Pons (tissue), 1 donor: ENCODE data around the gene LHFPL3.
A peak's percentile ranks its signal among the peaks of the same experiment; 100 is the strongest.
"Not testable (repeated sequence)": the region's sequence is repeated elsewhere in the genome, so short reads cannot be mapped to it uniquely, and the experiment has no call there.

Experiments
- DNase-seq: peaks from one replicate; pipeline ENCODE4 v3.0.0-alpha.2; 2016; ENCODE audit warnings: low spot score

Gene LHFPL3

DNA sequence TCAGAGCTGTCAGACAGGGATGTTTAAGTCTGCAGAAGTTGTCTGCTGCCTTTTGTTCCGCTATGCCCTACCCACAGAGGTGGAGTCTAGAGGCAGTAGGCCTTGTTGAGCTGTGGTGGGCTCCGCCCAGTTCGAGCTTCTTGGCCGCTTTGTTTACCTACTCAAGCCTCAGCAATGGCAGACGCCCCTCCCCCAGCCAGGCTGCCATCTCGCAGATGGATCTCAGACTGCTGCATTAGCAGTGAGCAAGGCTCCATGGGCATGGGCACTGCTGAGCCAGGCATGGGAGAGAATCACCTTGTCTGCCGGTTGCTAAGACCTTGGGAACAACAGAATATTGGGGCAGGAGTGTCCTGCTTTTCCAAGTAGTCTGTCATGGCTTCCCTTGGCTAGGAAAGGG, 267.2 kb downstream of the LHFPL3 start:
- not testable (repeated sequence) for DNase-seq

DNA sequence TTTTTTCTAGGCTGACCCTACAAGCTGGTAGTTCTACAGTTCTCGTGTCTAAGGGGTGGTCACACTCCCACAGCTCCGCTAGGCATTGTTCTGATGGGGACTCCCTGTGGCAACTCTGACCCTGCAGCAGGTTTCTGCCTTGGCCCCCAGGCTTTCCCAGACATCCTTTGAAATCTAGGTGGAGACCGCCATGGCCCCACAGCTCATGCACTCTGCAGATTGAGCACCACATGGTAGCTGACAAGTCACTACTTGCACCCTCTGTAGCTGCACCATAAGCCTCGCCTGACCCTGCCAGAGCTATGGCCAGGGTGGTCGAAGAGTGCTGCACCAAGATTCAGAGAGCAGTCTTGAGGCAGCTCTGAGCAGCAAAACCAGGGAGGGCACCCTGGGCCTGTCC, 275.6 kb downstream of the LHFPL3 start:
- no peak for DNase-seq

DNA sequence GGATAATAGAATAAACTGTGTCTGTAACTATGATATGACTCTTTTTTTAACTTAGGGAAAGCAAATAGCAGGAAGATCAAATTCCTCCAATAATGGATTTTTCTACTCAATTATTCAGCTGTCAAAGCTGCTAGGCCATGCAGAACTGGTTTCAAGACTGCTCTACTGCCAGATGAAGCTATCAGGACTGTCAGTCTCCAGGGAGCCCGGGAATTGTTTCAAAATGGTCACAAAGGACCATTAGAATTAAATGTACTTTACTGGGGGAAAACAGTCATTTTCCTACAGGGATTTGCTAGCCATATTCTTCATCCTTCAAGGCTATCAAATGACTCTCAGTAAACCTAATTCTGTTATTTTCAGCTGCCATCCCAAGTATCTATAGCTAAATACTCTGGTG, 276.3 kb downstream of the LHFPL3 start:
- no peak for DNase-seq

DNA sequence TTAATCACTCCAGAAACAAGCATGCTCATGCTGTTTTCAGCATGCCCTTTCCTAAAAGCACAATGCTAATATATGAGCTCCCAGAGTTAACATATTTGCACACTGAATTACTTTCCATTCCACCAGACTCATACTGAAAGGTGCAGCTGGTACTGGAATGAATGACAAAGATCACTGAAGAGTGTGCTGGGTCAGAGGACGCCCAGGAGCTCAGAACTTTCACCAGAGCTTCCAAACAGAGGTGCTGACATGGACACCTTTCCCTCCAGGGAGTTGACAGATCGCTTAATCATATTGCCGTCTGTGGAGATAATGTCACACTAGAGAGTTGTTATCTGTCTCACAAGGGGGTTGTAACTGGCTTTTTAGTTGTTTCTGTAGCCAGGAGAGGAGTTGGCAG, 292.9 kb downstream of the LHFPL3 start:
- no peak for DNase-seq

DNA sequence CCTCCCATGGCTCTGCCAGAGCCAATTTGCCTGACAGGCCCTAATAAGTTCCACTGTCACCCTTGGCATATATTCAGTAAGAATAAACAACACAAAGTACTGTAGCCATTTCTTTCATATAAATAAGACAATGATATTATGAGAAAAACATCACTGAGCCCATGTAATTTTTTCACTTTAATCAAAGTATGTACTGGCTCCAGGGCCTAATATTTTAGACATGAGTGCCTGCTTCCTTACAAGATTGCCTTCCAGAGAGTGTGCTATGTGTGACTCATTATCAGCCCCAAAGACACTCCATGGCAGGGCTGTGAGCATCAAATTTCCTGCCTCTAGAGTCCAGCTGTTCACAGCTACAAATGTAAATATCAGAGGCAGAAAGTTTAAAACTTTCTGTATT, 297.6 kb downstream of the LHFPL3 start:
- no peak for DNase-seq

DNA sequence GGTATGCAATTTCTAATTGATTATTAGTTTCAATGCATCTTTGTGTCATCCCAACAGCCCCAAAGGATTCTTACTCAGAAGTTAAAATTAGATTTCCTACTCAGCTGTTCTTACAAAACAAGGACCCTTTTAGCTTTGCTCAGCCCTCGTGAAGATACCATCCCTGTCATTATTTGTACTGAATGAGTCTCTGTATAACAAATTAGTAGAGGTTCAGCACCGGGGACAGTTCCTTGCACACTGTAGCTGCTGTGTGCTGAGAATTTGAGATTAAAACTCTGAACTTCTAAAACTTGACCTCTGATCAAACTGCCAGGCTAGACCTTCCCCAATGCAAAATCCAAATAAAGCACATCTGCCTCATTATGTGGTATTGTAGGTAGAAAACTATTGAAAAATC, 299.1 kb downstream of the LHFPL3 start:
- peak; percentile 49 for DNase-seq

DNA sequence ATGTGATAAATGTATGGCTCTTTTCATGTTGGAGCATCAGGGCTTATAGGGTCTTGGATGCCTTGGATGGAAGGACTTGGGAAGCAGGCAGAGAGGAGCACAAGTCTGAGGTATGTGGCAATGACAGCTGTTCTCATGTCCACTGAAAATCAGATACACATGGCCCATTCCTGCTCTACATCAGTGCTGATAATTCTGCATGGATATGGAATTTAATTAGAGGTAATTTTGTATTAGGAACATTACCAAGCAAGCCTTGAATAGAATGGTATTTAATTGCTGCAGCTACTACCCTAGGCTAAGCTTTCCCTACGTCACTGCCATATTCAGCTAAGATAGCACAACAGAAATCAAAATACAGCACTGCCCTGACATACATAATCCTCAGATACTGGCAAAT, 299.6 kb downstream of the LHFPL3 start:
- DNase-seq = no peak

DNA sequence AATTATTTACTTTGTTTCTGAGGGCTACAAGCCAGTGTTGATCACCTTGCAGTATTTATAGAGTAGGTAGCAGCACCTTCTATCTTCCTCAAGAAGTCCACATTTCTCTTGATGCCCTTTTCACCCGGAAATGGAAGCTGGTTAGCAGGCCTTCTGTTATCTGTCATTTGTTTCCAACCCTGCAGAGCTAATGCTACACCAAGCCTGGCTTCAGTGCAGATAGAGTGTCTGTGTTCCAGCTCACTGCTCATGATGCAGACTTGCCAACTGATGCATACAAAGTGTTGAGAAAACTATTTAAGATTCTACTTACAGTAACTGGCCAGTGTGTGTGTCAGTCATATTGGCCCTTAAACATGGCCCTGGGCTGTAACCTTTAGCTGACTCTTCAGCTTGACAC, 301.0 kb downstream of the LHFPL3 start:
- no peak for DNase-seq

DNA sequence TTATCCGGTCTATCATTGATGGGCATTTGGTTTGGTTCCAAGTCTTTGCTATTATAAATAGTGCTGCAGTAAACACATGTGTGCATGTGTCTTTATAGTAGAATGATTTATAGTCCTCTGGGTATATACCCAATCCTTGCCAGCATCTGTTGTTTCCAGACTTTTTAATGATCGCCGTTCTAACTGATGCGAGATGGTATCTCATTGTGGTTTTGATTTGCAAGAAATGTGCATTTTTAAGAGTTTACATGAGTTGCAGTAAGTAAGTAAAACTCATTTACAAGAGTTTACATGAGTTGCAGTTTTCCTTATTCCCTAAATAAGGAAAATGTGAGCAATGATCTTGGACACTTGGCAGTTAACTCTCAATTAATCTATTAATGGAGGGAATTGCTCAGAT, 312.1 kb downstream of the LHFPL3 start:
- DNase-seq = no peak

DNA sequence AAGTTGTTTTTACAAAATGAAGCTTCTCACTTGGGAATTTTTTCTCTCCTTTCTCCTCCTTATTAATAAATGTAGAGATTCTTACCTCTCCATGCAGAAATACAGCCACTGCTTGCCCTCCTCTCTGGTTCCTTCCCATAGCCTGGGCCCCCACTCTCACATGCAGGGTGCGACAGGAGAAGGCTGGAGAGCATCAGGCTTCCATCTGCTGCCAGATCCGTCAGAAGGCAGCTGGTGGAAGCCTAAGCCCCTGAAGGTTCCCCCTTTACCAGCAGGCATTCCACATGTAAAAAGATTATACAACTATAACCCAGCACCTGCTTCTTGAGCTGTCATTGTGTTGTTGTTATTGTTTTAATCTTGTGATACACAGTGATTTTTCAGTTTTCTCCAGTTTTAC, 314.2 kb downstream of the LHFPL3 start:
- no peak for DNase-seq

DNA sequence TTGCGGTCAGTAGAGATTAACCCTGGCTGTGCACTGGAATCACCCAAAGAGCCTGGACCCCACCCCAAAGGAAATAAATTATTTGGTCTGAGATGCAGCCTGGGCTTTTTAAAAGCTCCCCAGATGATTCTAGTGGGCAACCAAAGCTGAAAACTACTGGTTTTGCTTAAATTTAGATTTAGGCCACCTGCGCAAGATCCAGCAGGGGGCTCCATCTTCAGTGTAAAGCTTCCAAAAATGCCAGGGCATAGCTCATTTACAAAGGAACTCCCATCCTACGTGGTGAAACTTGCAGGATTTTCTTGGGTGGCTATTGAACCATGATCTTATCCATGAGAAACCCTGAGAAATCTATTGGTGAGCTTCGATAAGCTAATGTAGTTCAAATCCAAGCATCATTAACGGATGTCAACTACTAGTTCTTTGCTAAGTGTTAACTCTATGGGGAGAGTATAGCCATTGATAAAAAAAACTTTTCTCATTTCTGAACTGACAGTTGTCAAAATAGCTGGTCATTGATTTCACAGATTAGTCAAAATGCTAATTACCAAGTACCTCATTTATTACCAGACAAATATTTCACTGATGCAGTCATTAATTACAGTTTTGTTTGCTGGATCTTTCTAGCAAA, 315.3 kb downstream of the LHFPL3 start:
- peak; percentile 6 for DNase-seq

DNA sequence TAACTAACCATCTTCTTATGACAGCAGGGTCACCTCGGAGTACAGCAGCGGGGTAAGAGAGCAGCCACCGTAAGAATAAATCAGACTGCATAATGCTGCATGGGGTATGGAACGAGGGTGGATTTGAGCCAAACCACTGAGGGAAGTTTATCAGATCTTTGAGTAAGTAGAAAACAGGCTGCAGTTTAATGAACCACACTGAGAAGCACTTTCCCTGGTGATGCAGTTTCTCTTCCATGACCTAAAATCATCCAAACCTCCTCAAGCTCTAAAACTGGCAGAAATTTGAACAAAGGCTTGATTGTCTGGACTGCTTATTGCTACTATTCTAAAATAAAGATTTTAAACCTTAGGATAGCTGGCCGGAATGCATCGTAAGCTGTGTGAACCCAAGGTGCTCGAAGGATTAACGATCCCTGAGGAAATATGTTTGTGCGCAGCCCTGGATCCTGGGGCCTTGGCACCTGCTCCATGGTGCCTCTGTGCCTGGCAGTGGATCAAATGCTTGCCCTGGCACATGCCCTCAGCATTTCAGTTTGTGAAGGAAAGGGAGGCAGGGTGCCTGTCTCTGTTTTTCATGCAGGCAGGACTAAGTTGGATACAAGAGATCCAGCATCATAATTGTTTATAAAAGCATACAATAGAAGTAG, 322.7 kb downstream of the LHFPL3 start:
- peak; percentile 15 for DNase-seq

DNA sequence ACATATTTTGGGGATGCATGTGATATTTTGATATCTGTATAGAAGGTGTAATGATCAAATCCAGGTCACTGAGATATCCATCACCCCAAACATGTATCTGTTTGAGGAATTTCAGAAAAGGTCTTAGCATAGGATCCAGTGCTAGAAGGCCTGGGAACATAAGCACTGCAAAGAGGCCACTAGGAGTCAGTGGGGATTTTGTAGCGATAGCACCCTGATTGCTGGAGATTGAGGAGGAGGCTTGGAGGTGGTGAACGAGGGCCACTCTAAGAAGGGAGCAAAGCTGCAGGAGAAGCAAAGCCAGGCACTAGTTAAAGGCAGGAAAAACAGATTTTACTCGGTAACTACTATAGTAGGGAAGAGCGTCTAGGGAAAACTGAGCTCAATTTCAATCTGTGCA, 324.0 kb downstream of the LHFPL3 start:
- no peak for DNase-seq

DNA sequence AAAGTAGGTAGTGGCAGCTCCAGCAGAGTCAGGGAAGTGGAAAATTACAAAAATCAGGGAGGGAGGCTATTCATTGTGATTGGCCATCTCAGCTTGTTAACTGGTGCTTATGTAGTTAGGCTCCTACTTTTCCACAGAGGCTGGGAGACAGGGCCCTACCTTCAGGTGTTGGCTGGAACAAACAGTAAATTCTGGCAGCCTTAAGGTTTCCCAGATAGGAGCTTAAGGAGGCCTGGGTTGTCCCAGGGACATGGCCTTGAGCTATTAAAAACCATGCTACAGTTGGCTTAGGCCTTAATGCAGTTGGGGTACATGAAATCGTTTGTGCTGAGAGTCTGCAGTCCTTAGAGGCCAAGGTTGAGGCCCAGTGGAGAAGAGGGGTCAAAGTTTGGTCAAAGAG, 324.5 kb downstream of the LHFPL3 start:
- DNase-seq = no peak

DNA sequence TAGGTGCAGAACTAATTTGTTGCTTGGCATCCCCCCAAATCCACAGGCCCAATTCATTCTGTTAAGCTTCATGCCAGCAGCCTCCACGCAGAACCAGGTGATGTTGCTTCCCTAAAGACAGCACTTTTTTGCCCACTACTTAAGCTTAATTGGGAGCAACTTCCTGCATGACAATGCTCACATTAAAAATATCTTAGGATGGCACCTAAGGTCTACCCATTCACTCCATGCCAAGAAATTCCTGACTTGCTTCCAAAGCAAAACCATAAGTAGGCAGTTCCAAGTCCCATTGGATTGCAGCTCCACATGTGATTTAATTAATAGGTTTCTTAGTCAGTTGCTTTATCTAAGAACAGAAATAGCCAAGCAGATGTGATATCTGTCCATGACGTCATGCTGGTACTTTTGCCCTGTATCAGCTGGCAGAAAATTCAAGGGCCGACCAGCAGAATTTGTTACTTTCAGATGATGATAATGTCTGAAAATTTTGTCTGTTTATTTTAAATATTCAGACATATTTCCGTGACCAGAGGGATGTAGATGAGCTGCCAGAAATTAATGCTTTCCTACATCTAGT, 325.5 kb downstream of the LHFPL3 start:
- DNase-seq = no peak

DNA sequence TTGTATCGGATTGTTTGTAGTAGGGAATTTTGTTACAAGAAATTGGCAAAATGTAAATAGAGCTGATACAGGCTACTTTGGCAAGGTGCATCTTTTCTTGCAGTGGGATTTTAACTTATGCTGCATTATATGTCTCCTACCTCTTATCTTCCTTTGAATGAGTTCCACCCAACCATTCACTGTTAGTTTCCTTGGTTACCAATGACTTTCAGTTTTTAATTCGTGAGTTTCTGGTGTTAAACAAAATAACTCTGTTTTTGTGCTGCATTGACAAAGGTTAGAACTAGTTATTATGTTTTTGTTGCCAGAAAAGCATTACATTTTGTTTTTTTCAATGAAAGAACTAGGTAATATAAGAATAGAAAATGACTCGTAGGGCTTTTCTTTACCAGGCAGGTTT, 327.2 kb downstream of the LHFPL3 start:
- DNase-seq = no peak

DNA sequence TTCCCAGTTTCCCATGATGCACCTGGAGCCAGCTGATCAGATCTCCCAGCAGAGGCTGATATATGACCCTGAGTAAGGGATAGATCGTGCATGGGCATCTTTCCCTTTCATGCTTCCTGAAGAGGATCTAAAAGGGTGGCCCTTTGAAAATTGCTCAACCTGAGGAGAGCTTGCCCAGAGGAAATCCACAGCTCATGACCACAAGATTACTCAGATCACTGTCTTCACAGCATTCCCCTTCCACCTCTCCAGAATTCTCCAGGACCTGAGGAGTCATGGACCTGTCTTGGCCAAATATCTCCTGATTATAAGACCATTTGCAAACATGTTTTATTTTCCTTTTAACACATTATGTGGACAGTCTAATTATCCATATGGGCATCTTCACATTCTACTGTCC, 328.1 kb downstream of the LHFPL3 start:
- DNase-seq = no peak

DNA sequence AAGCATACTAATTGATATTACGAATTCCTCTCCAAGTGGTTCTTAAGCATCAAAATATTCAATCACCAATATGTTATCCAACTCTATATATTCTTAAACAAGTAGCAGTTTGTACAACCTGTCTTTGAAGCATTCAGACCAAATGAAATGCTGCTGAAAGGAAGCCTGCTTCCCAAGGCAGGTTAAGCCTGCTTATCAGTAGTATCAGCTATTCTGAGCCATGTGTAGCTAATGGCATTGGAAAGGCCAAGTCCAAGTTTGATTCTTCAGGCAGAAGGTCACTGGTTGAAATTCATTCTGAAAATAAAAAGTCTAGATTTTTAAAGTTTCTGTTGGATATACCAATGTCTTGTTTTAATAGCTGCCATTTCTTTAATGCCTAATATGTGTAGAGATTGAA, 328.7 kb downstream of the LHFPL3 start:
- no peak for DNase-seq

DNA sequence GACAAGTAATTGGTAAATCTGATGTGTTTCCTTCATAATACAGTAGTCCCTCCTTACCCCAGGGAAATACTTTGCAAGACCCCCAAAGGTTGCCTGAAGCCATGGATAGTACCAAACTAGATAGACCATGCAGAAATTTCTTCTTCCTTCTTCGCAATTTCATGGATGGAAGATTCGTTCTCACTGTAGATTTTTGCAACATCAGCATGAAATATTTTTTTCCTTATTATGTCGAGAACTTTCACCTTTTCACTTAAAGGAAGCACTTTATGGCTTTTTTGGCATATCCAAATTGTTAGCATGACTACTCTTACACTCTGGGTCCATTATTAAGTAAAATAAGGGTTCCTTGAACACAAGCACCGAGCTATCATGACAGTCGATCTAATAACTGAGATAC, 333.2 kb downstream of the LHFPL3 start:
- no peak for DNase-seq

DNA sequence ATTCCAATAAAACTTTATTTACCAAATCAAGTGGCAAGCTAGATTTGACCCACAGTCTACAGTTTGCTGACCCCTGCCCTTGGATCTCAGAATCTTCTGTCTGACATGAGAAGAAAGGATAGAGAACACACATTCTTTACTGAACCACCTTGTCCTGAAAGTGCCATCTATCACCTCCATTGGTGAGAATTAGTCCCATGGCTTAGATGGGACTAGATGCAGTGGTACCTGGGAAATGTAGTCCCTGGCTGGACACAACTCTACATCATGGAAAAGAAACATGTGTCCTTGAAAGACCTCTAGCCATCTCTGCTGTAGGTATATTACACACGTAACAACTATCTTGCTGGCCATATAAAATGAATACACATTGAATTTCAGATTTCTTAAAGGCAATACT, 336.2 kb downstream of the LHFPL3 start:
- DNase-seq = no peak

DNA sequence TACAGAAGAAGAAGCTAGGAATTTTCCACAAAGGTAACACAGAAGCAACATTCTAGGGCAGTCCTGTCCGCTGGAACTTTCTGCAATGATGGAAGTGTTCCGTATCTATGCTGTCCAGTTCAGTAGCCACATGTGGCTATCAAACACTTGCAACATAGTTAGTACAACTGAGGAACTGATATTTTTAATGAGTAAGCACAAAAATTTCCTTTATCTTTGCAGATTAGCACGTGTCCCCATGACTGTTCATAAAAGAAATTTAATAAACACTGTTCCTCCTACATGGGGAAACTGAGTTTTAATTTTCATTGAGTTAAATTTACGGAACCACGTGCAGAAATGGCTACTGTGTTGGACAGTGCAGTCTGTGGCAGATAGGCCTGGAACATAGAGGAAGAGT, 349.2 kb downstream of the LHFPL3 start:
- DNase-seq = no peak

DNA sequence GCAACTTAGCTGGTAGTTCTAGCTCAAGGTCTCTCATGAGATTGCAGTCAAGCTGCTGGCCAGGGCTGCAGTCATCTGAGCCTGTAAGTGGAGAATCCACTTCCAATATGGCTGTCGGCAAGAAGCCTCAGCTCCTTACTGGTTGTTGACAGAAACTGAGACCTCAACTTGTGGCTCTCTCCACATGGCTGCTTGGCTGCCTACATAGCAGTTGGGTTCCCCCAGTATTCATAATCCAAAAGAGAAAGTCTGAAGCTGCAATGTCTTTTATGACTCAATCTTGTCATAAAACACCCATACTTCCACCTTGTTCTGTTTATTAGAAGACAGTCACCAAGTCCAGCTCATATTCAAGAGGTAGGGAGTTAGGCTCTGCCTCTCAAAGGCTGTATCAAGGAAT, 350.7 kb downstream of the LHFPL3 start:
- DNase-seq = no peak

DNA sequence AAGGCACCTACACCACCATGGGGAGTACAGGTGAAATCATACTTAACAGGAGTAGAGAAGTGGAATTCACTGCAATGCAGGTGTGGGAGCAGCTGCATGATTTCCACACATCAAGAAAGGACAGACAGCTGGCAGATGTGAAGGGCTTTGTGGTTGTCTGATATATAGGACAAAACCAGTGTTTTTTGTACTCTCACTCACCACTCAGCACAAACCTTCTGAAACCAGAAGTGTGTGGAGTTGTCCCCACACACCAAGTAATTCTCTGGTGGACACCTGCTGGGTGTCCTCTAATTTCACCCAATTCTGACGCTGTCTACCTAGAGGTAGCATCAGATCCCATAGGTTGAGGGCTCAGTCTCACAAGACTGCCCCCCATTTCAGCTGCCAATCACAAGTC, 357.9 kb downstream of the LHFPL3 start:
- DNase-seq = no peak

DNA sequence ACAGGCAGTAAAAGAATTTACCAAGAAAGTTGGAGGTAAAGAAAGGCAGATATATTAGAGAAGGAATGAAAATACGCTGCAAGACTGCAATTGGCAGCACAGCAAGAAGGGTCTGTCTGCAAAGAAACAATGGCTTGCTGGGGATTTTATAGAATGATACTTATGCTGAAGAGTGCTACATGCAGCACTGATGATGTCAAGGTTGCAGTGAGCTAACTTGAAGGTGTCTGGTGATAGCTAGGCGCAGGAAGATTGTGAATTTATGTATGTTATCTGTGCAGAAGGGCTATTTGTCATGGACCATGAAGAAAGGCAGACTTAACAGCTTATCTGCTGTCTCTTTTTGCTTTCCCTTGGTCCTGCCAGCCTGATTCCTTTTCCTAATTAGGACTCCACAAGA, 366.3 kb downstream of the LHFPL3 start:
- no peak for DNase-seq
